HG02588 (cell line): ENCODE data around the gene TMEM129.

Source experiments
- ATAC-seq: cut with Tn5 transposase; IDR thresholded peaks from one replicate; pipeline ENCODE4 v1.9.1; 2021; ENCODE audit warnings: mild to moderate bottlenecking, moderate library complexity; ENCODE audit not compliant: unreplicated experiment

The TMEM129 gene

GRCh38 chr4:1745165-1745564 lies 24.0 kb upstream of the TMEM129 start:
- ATAC-seq, result no peak

GRCh38 chr4:1744552-1744951 lies 23.4 kb upstream of the TMEM129 start:
- ATAC-seq, result no peak

DNA sequence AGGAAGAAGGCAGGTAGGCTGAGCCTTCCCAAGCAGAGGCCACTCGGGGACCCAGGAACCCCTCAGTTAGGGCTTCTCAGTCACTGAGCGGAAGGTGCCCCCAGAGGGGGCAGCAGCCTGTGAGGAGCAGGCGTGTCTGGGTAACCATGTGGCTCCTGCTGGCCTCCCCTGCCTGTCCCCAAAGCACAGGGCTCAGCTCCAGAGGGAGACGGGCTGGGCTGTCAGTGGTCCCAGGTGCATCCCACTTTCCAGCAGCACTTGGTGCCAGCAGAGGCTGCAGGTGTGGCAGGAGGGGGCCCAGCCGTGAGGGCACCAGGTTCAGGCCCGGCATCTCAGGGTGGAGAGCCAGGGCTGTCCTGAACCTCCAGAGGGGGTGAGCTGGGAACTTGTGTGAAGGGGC lies 22.9 kb upstream of the TMEM129 start:
- no peak for ATAC-seq

DNA sequence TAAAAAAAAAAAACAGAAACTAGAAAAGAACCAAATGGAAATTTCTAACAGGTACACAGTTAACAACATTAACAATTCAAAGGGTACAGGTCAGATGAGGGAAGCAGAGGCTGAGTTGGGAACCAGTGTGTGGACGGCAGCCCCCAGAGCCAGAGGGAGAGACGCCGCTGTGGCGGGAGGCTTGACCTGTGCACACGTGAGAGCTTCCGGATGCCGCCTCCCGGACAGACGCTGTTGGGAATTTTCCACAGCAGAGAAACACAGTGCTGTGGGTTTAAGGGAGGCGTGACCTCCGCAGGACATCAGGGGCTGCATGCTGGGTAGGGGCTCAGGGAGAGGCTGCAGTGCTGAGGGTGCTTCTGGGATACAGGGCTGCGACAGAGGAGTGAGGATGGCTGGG lies 22.4 kb upstream of the TMEM129 start:
- no peak for ATAC-seq

GRCh38 chr4:1741208-1741607 lies 20.1 kb upstream of the TMEM129 start:
- ATAC-seq, result no peak

DNA sequence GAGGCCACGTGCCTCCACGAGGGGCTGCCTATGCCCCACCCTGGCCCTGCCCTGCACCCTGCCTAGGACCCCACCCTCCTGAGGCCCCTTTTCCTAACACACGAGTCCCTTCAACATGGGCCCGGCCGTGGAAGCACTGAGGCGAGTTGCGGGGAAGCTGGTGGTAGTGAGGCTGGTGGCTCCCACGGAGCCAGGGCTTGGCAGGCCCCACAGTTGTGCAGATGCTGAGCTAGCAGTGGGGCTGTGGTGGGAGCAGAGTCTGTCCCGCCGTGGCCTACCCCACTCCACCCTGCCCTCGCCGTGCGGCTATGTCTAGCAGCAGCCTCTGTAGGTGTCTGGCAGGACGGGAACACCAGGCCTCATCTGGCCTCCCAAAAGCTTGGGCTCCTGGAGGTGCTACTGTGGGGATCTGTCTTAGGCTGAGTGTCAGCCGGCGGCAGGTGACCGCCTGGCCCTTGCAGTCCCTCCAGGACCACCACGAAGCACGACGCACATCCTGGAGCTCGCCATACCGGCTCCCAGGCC lies 19.0 kb upstream of the TMEM129 start:
- ATAC-seq, result no peak

GRCh38 chr4:1739358-1739757 lies 18.2 kb upstream of the TMEM129 start:
- no peak for ATAC-seq

GRCh38 chr4:1738410-1738809 lies 17.3 kb upstream of the TMEM129 start:
- ATAC-seq, result no peak

DNA sequence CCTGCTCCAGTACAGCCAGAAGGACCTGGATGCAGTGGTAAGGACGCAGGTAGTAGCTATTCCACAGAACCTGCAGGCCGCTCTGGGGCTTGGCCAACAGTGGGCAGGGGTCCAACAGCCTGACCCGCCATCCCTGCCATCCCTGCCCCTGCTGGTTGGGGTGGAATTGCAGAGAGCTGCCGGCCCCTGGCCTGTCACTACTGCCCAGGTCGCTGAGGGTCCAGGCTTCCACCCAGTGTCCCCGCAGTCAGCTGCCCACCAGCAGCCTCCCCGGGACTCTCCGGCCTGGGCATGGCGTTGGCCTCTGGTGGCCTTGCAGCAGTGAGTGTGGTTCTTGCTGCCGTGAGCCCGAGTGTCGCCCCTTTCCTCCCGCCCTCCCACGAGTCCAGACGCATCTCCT lies 16.5 kb upstream of the TMEM129 start:
- ATAC-seq, result no peak

- no peak for ATAC-seq
Measured at GRCh38 chr4:1736812-1737211, 15.7 kb upstream of the TMEM129 start.

GRCh38 chr4:1735215-1735614 lies 14.1 kb upstream of the TMEM129 start:
- no peak for ATAC-seq

DNA sequence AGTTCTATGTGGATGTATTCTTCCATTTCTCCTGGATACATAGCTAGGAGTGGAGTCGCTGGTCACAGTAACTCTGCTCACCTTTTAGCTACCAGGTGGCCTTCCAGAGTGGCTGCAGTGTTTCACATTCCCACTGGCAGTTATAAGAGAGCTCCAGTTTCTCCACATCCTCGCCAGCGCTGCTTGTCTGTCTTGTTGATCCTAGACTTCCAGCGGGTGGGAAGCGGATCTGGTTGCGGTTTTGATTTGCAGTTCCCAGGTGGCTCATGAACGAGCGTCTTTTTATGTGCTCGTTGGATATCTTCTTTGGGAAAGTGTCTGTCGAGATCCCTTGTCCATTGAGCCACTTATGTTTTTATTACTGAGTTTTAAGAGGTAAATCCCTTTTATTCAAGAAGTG lies 11.8 kb upstream of the TMEM129 start:
- ATAC-seq, result no peak

DNA sequence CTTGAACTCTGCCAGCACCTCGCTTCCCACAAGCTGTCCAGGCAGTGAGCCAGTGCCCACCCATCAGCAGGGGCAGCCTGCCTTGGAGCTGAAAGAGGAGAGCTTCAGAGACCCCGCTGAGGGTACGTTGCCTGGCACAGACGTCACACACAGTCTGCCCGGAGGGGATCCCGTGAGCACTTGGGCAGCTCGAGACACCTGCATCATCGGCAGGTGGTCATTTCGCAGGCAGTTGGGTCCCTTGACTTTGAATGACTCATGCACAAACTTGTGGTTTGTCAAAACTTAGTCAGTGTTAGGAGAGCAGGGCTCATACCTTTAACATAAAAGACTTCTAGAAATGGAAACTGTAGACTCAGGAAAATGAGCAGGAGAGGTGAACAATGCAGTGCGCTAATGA lies 10.1 kb upstream of the TMEM129 start:
- no peak for ATAC-seq

DNA sequence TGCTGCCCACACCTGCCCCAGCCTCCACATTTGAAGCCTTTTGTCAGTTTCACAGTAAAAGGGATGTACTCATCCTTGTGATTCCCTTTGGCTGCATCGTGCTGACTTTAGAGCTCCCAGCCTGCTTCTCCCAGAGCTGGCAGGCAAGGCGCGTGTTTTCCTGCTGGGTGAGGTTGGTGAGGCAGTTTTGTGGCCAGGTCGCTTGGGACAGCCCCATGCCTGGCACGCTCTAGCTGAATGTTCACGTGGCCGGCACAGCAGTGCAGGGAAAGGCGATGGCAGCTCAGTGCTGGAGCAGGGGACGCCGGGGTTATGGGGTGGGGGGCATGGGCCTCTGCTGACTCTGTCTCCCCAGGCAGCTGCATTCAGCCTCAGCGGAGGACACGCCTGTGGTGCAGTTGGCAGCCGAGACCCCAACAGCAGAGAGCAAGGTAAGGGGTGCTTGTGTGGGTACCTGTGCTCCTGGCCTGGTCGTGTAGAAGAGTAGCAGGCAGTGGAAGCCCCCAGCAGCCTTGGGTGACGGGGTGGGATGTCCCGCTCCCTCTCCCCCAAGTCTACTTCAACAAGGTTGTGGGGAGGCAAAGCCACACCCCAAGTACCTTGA lies 9.5 kb upstream of the TMEM129 start:
- ATAC-seq, result no peak

DNA sequence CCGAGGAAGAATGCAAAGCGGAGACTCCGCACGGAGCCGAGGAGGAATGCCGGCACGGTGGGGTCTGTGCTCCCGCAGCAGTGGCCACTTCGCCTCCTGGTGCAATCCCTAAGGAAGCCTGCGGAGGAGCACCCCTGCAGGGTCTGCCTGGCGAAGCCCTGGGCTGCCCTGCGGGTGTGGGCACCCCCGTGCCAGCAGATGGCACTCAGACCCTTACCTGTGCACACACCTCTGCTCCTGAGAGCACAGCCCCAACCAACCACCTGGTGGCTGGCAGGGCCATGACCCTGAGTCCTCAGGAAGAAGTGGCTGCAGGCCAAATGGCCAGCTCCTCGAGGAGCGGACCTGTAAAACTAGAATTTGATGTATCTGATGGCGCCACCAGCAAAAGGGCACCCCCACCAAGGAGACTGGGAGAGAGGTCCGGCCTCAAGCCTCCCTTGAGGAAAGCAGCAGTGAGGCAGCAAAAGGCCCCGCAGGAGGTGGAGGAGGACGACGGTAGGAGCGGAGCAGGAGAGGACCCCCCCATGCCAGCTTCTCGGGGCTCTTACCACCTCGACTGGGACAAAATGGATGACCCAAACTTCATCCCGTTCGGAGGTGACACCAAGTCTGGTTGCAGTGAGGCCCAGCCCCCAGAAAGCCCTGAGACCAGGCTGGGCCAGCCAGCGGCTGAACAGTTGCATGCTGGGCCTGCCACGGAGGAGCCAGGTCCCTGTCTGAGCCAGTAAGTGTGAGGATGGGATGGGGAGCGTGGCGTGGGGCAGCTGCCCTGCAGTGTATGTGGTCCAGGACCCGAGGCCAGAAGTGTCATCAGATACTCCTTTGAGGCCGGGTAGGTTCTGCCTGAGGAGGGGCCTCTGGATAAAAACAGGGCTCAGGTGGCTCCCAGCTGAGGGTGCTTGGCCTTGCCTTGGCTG lies 7.2 kb upstream of the TMEM129 start:
- no peak for ATAC-seq

- no peak for ATAC-seq
Measured at GRCh38 chr4:1727117-1728031, 6.3 kb upstream of the TMEM129 start.

- ATAC-seq, result no peak
Measured at GRCh38 chr4:1726146-1726934, 5.2 kb upstream of the TMEM129 start.

GRCh38 chr4:1725521-1725920 lies 4.4 kb upstream of the TMEM129 start:
- no peak for ATAC-seq

DNA sequence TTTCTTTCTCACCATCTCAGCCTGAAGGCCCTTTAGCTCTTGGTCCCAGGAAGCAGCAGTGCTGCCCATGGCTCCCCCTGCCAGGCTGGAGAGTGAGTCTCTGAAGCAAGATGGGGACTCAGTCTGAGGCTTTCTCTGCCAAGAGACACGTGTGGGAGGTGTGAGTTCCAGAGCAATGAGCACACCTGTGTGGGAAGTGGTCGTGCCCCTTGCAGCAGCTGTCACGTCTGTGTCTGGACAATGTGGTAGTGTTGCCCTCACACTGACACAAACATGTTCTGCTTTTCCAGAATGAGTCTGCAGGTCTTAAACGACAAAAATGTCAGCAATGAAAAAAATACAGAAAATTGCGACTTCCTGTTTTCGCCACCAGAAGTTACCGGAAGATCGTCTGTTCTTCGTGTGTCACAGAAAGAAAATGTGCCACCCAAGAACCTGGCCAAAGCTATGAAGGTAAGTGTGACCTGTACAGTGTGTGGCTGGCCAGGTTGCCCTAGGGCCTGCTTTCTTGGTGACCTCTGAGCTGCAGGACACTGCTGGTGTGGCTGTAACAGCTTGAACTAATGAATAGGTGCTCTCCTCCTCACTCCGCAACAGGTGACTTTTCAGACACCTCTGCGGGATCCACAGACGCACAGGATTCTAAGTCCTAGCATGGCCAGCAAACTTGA lies 2.1 kb upstream of the TMEM129 start:
- no peak for ATAC-seq
